Measurements from ENCODE around the gene POLR1A. TPM values are rescaled to one million over a fixed set of nuclear protein-coding genes. Genes with fewer than 3 reads are reported as not detected.
A peak's percentile ranks its signal among the peaks of the same experiment; 100 is the strongest.

The POLR1A gene
- total RNA-seq, 4 donors from 2014 or later = 20.1 to 31.7 (median 29.4) TPM

DNA sequence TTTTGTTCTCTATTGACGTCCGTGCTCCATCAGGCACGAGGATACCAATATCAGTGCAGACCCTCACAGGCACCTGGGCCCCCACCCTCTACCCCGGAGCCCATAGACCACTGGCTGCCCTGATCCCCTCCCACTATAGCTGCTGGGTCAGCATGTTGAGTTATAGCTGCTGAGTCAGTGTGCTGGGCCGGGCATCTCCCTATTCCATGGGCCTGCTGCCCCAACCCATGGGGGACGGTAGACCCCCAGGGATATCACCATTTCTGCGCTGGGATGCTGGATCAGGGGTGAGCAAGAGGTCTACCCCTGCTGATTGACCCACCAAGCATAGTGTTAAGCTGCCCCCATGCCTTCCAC lies 116.8 kb downstream of the POLR1A start:
- in situ Hi-C loops (cut with MboI; ENCODE audit: low sequenced_read_pairs in 4 of 4) (no loop called here), intact Hi-C loops (cut with DNase I; ENCODE audit: low total_unique reads) (no loop called here)
- Histone ChIP-seq H3K27me3 (no peaks in the 10 kb centered on the region), H3K27ac (peak overlapping the region; percentile 72 to 87 (median 78)), H3K4me3 (no peak overlapping the region), H3K36me3 (no peaks in the 10 kb centered on the region), H3K4me1 (peaks cover 21 to 37% of the 10 kb centered on the region in 2 donors), H3K9me3 (no peaks in the 10 kb centered on the region)
- DNase-seq (peak in 1 of 2 donors; percentile 19), ATAC-seq (no peak)
- TF ChIP-seq POLR2A (IDR thresholded peaks at IDR 0.05) = no peak
- TF ChIP-seq, protein P1, sequence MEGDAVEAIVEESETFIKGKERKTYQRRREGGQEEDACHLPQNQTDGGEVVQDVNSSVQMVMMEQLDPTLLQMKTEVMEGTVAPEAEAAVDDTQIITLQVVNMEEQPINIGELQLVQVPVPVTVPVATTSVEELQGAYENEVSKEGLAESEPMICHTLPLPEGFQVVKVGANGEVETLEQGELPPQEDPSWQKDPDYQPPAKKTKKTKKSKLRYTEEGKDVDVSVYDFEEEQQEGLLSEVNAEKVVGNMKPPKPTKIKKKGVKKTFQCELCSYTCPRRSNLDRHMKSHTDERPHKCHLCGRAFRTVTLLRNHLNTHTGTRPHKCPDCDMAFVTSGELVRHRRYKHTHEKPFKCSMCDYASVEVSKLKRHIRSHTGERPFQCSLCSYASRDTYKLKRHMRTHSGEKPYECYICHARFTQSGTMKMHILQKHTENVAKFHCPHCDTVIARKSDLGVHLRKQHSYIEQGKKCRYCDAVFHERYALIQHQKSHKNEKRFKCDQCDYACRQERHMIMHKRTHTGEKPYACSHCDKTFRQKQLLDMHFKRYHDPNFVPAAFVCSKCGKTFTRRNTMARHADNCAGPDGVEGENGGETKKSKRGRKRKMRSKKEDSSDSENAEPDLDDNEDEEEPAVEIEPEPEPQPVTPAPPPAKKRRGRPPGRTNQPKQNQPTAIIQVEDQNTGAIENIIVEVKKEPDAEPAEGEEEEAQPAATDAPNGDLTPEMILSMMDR (IDR thresholded peaks at IDR 0.05 in 4 of 5, conservative IDR thresholded peaks at IDR 0.05 in 1 of 5) = no peak

DNA sequence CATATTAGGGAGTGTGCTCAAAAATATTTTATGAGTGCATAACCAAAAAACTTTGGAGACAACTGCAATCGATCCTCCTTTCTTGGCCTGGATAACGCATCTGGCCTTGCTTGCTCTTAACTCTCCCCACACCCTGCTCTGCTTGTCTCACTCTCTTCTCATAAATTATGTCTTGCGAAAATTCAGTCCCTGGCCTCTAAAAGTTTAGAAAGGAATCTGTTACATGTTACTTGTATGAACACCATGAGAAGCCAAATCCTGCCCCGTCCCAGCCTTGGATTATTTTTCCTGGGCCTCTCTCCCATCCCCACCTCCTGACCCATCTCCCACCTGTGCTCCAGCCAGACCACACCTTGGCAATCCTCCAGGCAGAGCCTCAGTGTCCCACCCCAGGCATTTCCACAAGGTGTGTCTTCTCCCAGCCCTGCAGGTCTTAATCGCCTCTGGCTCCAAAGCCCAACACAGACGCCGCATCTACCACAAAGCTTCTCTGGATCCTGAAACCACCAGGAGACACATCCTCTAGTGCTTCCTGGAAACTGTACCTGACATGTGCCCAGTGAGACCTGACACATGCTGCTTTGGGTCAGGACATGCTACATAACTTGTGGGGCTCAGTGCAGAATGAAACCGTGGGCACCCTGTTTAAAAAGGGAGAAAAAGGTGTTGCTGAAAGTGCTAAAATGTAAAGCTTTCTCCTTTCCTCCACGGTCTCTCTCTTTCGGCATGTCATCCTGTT lies 117.3 kb downstream of the POLR1A start:
- in situ Hi-C loops (cut with MboI; ENCODE audit: low sequenced_read_pairs in 4 of 4) (no loop called here), intact Hi-C loops (cut with DNase I; ENCODE audit: low total_unique reads) (no loop called here)
- Histone ChIP-seq H3K4me1 (peaks cover 18 to 33% of the 10 kb centered on the region in 2 donors), H3K9me3 (no peaks in the 10 kb centered on the region), H3K27me3 (no peaks in the 10 kb centered on the region), H3K4me3 (no peak overlapping the region), H3K36me3 (no peaks in the 10 kb centered on the region), H3K27ac (peak overlapping the region; percentile 72 to 87 (median 78))
- ATAC-seq (peak; percentile 72 to 77), DNase-seq (peak; percentile 40 to 51)
- TF ChIP-seq, protein P1 (IDR thresholded peaks at IDR 0.05 in 4 of 5, conservative IDR thresholded peaks at IDR 0.05 in 1 of 5) = no peak
- no peak for TF ChIP-seq POLR2A (IDR thresholded peaks at IDR 0.05)

DNA sequence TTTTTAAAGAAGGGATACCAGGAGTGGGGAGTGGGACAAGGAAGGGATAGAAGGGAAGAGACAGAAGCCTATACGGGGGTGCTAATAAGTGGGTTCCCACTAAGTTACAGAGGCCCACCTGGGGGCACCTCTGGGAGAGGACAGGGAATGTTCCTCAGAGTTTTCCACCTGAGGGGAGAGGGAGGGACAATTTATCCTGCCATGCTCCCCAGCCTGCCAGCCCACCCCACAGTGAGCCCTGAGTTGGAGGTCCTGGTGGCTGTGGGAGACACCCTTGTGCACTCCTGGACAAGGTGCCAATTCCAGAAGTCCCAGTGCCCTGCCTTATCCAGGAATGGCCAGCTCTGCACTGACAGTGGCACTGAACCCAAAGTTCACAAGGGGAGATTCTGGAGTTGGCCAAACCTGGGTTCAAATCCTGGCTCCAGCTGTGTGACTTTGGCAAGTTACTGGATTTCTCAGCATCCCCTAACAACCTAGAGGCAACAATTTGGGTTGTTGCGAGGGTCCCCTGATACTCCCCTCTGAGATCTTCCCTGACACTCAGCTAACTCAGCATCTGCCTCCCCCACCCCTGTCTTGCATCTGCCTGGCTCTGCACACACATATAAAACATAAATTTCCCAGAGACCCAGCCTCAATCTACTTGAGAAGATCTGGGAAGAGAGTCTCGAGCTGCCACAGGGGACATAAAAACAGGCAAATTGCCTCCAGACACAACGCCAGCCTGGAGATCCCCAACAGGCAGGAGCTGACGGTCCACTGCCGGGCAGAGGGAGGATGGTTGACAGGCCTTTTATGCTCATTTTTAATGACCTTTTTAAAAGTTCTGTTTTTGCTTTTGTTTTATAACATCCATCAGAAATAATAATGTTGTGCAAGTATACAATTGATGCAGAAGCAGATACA lies 118.2 kb downstream of the POLR1A start:
- no peak overlapping the region for H3K4me3 ChIP-seq
- peaks cover 18 to 33% of the 10 kb centered on the region in 2 donors for H3K4me1 ChIP-seq
- DNase-seq (peak in 1 of 2 donors; percentile 18), ATAC-seq (peak; percentile 3 to 14)
- in situ Hi-C loops (cut with MboI; ENCODE audit: low sequenced_read_pairs in 4 of 4) (no loop called here), intact Hi-C loops (cut with DNase I; ENCODE audit: low total_unique reads) (no loop called here)
- peak overlapping the region; percentile 72 to 87 (median 78) for H3K27ac ChIP-seq
- H3K27me3 ChIP-seq = no peaks in the 10 kb centered on the region
- TF ChIP-seq, protein P1 (IDR thresholded peaks at IDR 0.05 in 4 of 5, conservative IDR thresholded peaks at IDR 0.05 in 1 of 5) = no peak
- no peak for TF ChIP-seq POLR2A (IDR thresholded peaks at IDR 0.05)
- no peaks in the 10 kb centered on the region for H3K9me3 ChIP-seq
- no peaks in the 10 kb centered on the region for H3K36me3 ChIP-seq

DNA sequence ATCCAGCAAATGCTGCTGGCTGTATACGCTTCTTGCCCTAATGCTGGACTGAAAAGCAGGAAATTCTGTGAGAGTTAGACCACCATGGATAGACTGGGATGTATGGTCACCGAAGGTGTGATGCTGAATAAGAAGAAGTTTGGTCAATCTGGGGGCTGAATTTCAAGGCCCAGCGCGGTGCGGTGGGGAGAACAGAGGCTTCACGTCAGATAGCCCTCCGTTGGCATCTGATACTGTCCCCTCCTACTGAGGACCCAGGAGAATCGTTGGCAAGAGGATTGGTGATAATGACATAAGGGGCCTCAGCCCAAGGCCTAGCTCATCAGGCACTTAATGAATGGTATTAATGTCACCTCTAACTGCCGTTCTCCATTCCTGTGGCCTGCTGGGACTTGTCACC lies 119.6 kb downstream of the POLR1A start:
- H3K36me3 ChIP-seq = no peaks in the 10 kb centered on the region
- TF ChIP-seq POLR2A (IDR thresholded peaks at IDR 0.05) = no peak
- TF ChIP-seq, protein P1 (IDR thresholded peaks at IDR 0.05 in 4 of 5, conservative IDR thresholded peaks at IDR 0.05 in 1 of 5) = no peak
- DNase-seq (peak in 1 of 2 donors; percentile 11), ATAC-seq (no peak)
- no peak overlapping the region for H3K27ac ChIP-seq
- no peak overlapping the region for H3K4me3 ChIP-seq
- in situ Hi-C loops (cut with MboI; ENCODE audit: low sequenced_read_pairs in 4 of 4) = no loop called here
- no peaks in the 10 kb centered on the region for H3K27me3 ChIP-seq
- H3K4me1 ChIP-seq = peaks cover 18 to 33% of the 10 kb centered on the region in 2 donors
- intact Hi-C loops (cut with DNase I; ENCODE audit: low total_unique reads) = no loop called here
- H3K9me3 ChIP-seq = no peaks in the 10 kb centered on the region

All from gastrocnemius medialis (tissue), 4 donors.